NCI-H2107 (cell line): ENCODE measurements around the gene EN2.

ENCODE experiments used
- DNase-seq: peaks from one replicate; lab custom pipeline; 2025; lab: John Stamatoyannopoulos, UW

The EN2 gene

GRCh38 chr7:155464183-155464582, 6.3 kb downstream of the EN2 start:
- DNase-seq, result no peak

- DNase-seq, result no peak
Observed at GRCh38 chr7:155464948-155465739, 7.2 kb downstream of the EN2 start.

- no peak for DNase-seq
Observed at GRCh38 chr7:155465761-155466141, 7.8 kb downstream of the EN2 start.

- no peak for DNase-seq
Observed at GRCh38 chr7:155466142-155466813, 8.3 kb downstream of the EN2 start.

- DNase-seq, result peak; percentile 45
Observed at GRCh38 chr7:155466814-155467733, 9.1 kb downstream of the EN2 start.

GRCh38 chr7:155467846-155468784, 10.2 kb downstream of the EN2 start:
- DNase-seq, result no peak

- DNase-seq, result no peak
Observed at GRCh38 chr7:155468785-155469148, 10.8 kb downstream of the EN2 start.

- DNase-seq, result no peak
Observed at GRCh38 chr7:155469311-155470185, 11.6 kb downstream of the EN2 start.

- no peak for DNase-seq
Observed at GRCh38 chr7:155470186-155470487, 12.2 kb downstream of the EN2 start.

GRCh38 chr7:155470686-155471638, 13.0 kb downstream of the EN2 start:
- DNase-seq, result no peak

- no peak for DNase-seq
Observed at GRCh38 chr7:155471718-155472117, 13.8 kb downstream of the EN2 start.

- no peak for DNase-seq
Observed at GRCh38 chr7:155477476-155477875, 19.5 kb downstream of the EN2 start.

- no peak for DNase-seq
Observed at GRCh38 chr7:155481764-155482163, 23.8 kb downstream of the EN2 start.

- no peak for DNase-seq
Observed at GRCh38 chr7:155482511-155483183, 24.7 kb downstream of the EN2 start.

GRCh38 chr7:155483245-155483644, 25.3 kb downstream of the EN2 start:
- DNase-seq, result no peak

- peak; percentile 32 for DNase-seq
Observed at GRCh38 chr7:155483868-155484325, 26.0 kb downstream of the EN2 start.

- no peak for DNase-seq
Observed at GRCh38 chr7:155484483-155485399, 26.8 kb downstream of the EN2 start.
